Measurements from ENCODE around the gene SUGT1. TPM values are rescaled to one million over a fixed set of nuclear protein-coding genes. Genes with fewer than 3 reads are reported as not detected.
A peak's percentile ranks its signal among the peaks of the same experiment; 100 is the strongest.

The SUGT1 gene
- total RNA-seq, 4 donors from 2014 or later: 27.3 to 47.3 (median 37.6) TPM

- Histone ChIP-seq H3K36me3 (peaks cover 0 to 30% (median 0%) of the 10 kb centered on the region in 3 donors), H3K4me3 (peak overlapping the region; percentile 64 to 89 (median 76)), H3K27me3 (no peaks in the 10 kb centered on the region), H3K4me1 (peaks cover 0 to 63% (median 27%) of the 10 kb centered on the region in 4 donors), H3K9me3 (no peaks in the 10 kb centered on the region), H3K27ac (peak overlapping the region; percentile 90 to 98 (median 96))
- no peak for TF ChIP-seq POLR2A (IDR thresholded peaks at IDR 0.05)
- peak in 3 of 5 experiments; percentile 4 to 22 (median 10) for TF ChIP-seq CTCF (IDR thresholded peaks at IDR 0.05)
- DNase-seq (ENCODE audit: low spot score in 2 of 2): no peak
- 0 to 1% methylated on average over 18 of the region's 18 CpGs for WGBS, 2 donors
These were observed 306 bp downstream of the SUGT1 start for GRCh38 chr13:52652980-52653303.

- no peak for TF ChIP-seq CTCF (IDR thresholded peaks at IDR 0.05)
- no peak for TF ChIP-seq POLR2A (IDR thresholded peaks at IDR 0.05)
- TF ChIP-seq EP300 (IDR thresholded peaks at IDR 0.05): no peak
- Histone ChIP-seq H3K9me3 (no peaks in the 10 kb centered on the region), H3K27me3 (no peaks in the 10 kb centered on the region), H3K27ac (no peak overlapping the region), H3K4me3 (no peak overlapping the region), H3K4me1 (peaks cover 0 to 35% (median 7%) of the 10 kb centered on the region in 4 donors), H3K36me3 (peaks cover 0 to 71% (median 3%) of the 10 kb centered on the region in 3 donors)
- no peak for DNase-seq (ENCODE audit: low spot score in 2 of 2)
- 82 to 84% methylated on average over 2 of the region's 2 CpGs for WGBS, 2 donors
These were observed 6.7 kb downstream of the SUGT1 start for GRCh38 chr13:52659340-52659739.

GRCh38 chr13:52664272-52664671 is 11.6 kb downstream of the SUGT1 start:
- Histone ChIP-seq H3K36me3 (peaks cover 0 to 79% (median 8%) of the 10 kb centered on the region in 3 donors), H3K27me3 (no peaks in the 10 kb centered on the region), H3K9me3 (no peaks in the 10 kb centered on the region), H3K4me3 (no peak overlapping the region), H3K27ac (no peak overlapping the region), H3K4me1 (peaks cover 0 to 2% (median 0%) of the 10 kb centered on the region in 4 donors)
- WGBS, 2 donors: 97 to 98% methylated on average over 4 of the region's 4 CpGs
- no peak for DNase-seq (ENCODE audit: low spot score in 2 of 2)
- TF ChIP-seq CTCF (IDR thresholded peaks at IDR 0.05): no peak
- no peak for TF ChIP-seq EP300 (IDR thresholded peaks at IDR 0.05)
- TF ChIP-seq POLR2A (IDR thresholded peaks at IDR 0.05): no peak

- Histone ChIP-seq H3K27me3 (no peaks in the 10 kb centered on the region), H3K4me3 (no peak overlapping the region), H3K36me3 (peaks cover 0 to 70% (median 8%) of the 10 kb centered on the region in 3 donors), H3K9me3 (no peaks in the 10 kb centered on the region), H3K4me1 (peaks cover 0 to 2% (median 0%) of the 10 kb centered on the region in 4 donors), H3K27ac (no peak overlapping the region)
- no peak for DNase-seq (ENCODE audit: low spot score in 2 of 2)
- TF ChIP-seq EP300 (IDR thresholded peaks at IDR 0.05) (no peak), CTCF (IDR thresholded peaks at IDR 0.05) (peak in 1 of 5 experiments; percentile 29), POLR2A (IDR thresholded peaks at IDR 0.05) (no peak)
These were observed 12.7 kb downstream of the SUGT1 start for GRCh38 chr13:52665325-52665724.

- Histone ChIP-seq H3K9me3 (no peaks in the 10 kb centered on the region), H3K27me3 (no peaks in the 10 kb centered on the region), H3K4me3 (no peak overlapping the region), H3K4me1 (peaks cover 0 to 2% (median 0%) of the 10 kb centered on the region in 4 donors), H3K27ac (no peak overlapping the region), H3K36me3 (peaks cover 0 to 35% (median 4%) of the 10 kb centered on the region in 3 donors)
- no peak for TF ChIP-seq POLR2A (IDR thresholded peaks at IDR 0.05)
- no peak for TF ChIP-seq CTCF (IDR thresholded peaks at IDR 0.05)
- no peak for TF ChIP-seq EP300 (IDR thresholded peaks at IDR 0.05)
- 57 to 60% methylated on average over 2 of the region's 2 CpGs for WGBS, 2 donors
- no peak for DNase-seq (ENCODE audit: low spot score in 2 of 2)
These were observed 17.0 kb downstream of the SUGT1 start for GRCh38 chr13:52669677-52670076.

All from tibial nerve (tissue), 4 donors.